WERI-Rb-1 (cell line): Measurements from ENCODE around the gene FARP2.
"Not testable (repeated sequence)": the region's sequence is repeated elsewhere in the genome, so short reads cannot be mapped to it uniquely, and the experiment has no call there.

Experiments
- DNase-seq: peaks from one replicate; pipeline ENCODE4 v3.0.0-alpha.2; 2020
- H3K27ac ChIP-seq: fragments of 250-450 bp; sonication (Bioruptor Pico); 2 replicates; pipeline ENCODE4 v1.5.1; 2020; ENCODE audit warnings: mild to moderate bottlenecking, moderate library complexity
- H3K27me3 ChIP-seq: fragments of 250-450 bp; sonication (Bioruptor Pico); 2 replicates; pipeline ENCODE4 v1.5.1; 2021; ENCODE audit warnings: mild to moderate bottlenecking, low read depth, moderate library complexity; ENCODE audit not compliant: insufficient read depth, severe bottlenecking
- H3K36me3 ChIP-seq: fragments of 250-450 bp; sonication (Bioruptor Pico); 2 replicates; pipeline ENCODE4 v1.5.1; 2020; ENCODE audit warnings: mild to moderate bottlenecking, moderate library complexity
- H3K4me3 ChIP-seq: 2 replicates; pipeline ENCODE4 v1.5.1; 2011; ENCODE audit warnings: low read depth, mild to moderate bottlenecking, control low read depth, low read length
- H3K9me3 ChIP-seq: fragments of 250-450 bp; sonication (Bioruptor Pico); 2 replicates; pipeline ENCODE4 v1.5.1; 2021; ENCODE audit warnings: mild to moderate bottlenecking, moderate library complexity; ENCODE audit not compliant: severe bottlenecking
- CTCF ChIP-seq: IDR thresholded peaks from 2 replicates; pipeline ENCODE4 v1.5.1; 2011; ENCODE audit warnings: low read depth, mild to moderate bottlenecking, control low read depth, inconsistent platforms, low read length

FARP2 gene

GRCh38 chr2:241363426-241363825, 7.3 kb downstream of the FARP2 start:
- DNase-seq: no peak
- H3K9me3 ChIP-seq: no peaks in the 10 kb centered on the region
- H3K4me3 ChIP-seq: no peak overlapping the region
- H3K27ac ChIP-seq: no peak overlapping the region
- H3K27me3 ChIP-seq: no peaks in the 10 kb centered on the region
- H3K36me3 ChIP-seq: no peaks in the 10 kb centered on the region; the same call in none of the 2 replicates
- TF ChIP-seq CTCF: no peak

- no peaks in the 10 kb centered on the region for H3K9me3 ChIP-seq
- DNase-seq: no peak
- H3K36me3 ChIP-seq: no peaks in the 10 kb centered on the region; the same call in 1 of the 2 replicates
- H3K27ac ChIP-seq: no peak overlapping the region
- H3K27me3 ChIP-seq: no peaks in the 10 kb centered on the region
- H3K4me3 ChIP-seq: no peak overlapping the region
- no peak for TF ChIP-seq CTCF
Measured at GRCh38 chr2:241364781-241365180, 8.7 kb downstream of the FARP2 start.

DNA sequence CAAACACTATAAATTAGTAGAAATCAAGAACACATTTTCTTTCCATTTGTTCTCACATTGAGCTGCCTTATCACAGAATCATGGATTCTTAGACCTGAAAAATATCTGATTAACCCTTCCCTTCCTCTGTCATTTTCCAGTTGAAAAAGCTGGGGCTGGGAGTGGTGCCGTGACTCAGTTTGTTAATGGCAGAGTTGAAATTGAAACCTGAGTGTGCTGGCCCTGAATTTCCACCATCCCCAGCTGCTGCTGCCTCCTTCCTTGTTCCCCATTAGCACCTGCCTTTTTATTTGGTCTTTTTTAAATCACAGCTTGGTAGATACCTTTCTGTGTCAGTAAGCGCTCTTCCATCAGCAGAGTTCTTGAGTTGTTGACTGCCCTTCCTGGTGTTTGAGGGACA, 10.6 kb downstream of the FARP2 start:
- TF ChIP-seq CTCF: no peak
- no peak for DNase-seq
- Histone ChIP-seq H3K4me3 (no peak overlapping the region), H3K27me3 (no peaks in the 10 kb centered on the region), H3K27ac (no peak overlapping the region), H3K9me3 (no peaks in the 10 kb centered on the region), H3K36me3 (peaks cover 8% of the 10 kb centered on the region)

- Histone ChIP-seq H3K36me3 (peaks cover 8% of the 10 kb centered on the region), H3K4me3 (no peak overlapping the region), H3K27me3 (no peaks in the 10 kb centered on the region), H3K9me3 (no peaks in the 10 kb centered on the region), H3K27ac (no peak overlapping the region)
- DNase-seq: no peak
- TF ChIP-seq CTCF: no peak
Measured at GRCh38 chr2:241368643-241369042, 12.6 kb downstream of the FARP2 start.

DNA sequence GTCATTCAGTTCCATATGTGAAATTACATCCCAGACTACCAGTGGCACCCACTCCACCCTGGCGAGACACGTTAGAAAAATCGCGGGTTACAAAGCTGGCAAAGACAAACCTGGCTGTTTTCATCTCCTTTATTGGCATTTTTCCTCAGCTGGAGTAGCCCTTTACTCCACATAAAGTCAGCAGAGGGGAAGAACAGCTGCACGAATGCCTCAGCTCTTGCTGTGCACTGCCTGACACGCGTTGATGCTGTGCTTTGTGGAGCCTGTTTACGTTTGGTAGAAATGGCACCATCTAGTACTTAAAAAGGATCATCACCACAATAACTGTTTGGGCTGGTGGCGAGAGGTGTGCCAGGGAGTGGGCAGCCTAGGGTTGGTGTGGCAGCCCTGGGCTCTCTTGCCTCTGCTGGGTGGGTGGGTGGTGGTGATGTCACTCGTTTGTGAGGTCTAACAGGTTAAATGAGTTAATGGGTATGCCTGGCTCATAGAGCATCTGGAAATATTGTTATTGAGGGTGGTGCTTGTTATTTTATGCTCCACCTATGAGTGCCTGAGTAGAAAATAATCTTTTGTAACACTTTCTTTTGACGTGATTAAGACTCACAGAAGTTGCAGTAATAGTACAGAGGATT, 16.4 kb downstream of the FARP2 start:
- Histone ChIP-seq H3K36me3 (peaks cover 38% of the 10 kb centered on the region), H3K9me3 (peaks cover 5% of the 10 kb centered on the region), H3K27ac (peak overlapping the region; percentile 90), H3K4me3 (no peak overlapping the region), H3K27me3 (no peaks in the 10 kb centered on the region)
- no peak for TF ChIP-seq CTCF
- DNase-seq: no peak

GRCh38 chr2:241373446-241373845, 17.4 kb downstream of the FARP2 start:
- H3K9me3 ChIP-seq: peaks cover 5% of the 10 kb centered on the region
- TF ChIP-seq CTCF: no peak
- H3K36me3 ChIP-seq: peaks cover 38% of the 10 kb centered on the region
- no peak overlapping the region for H3K4me3 ChIP-seq
- H3K27ac ChIP-seq: peak overlapping the region; percentile 90
- peak; percentile 93 for DNase-seq
- no peaks in the 10 kb centered on the region for H3K27me3 ChIP-seq

- not testable (repeated sequence) for H3K27me3 ChIP-seq, H3K4me3 ChIP-seq, H3K9me3 ChIP-seq
- DNase-seq: peak; percentile 38
- peak overlapping the region; percentile 90 for H3K27ac ChIP-seq
- H3K36me3 ChIP-seq: peaks cover 38% of the 10 kb centered on the region
Measured at GRCh38 chr2:241373906-241374305, 17.8 kb downstream of the FARP2 start.
